ENCODE results near the gene NECTIN4.
"Not testable (repeated sequence)": the region's sequence is repeated elsewhere in the genome, so short reads cannot be mapped to it uniquely, and the experiment has no call there.

Gene NECTIN4

GRCh38 chr1:161052899-161053298, 36.5 kb downstream of the NECTIN4 start:
- no peak for DNase-seq

DNA sequence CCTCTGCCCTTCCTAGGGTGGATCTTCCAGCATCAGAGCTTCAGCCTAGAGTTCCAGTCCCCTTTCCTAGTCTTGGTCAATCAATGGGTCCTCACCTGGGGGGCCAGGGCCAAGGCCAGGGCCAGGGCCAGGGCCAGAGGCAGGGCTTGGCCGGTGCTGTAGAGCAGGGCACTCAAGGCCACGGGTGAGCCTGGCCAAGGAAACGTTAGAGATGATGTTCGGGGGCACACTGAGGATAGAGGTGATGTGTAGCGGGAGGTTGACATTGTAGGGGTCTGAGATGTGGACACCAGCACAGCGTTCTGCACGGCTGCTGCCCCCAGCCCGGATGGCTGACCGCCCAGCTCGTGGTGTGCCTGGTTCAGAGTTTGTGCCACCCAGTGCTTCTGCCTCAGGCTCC, 38.1 kb downstream of the NECTIN4 start:
- DNase-seq: no peak

- no peak for DNase-seq
Observed at GRCh38 chr1:161048949-161049722, 40.2 kb downstream of the NECTIN4 start.

DNA sequence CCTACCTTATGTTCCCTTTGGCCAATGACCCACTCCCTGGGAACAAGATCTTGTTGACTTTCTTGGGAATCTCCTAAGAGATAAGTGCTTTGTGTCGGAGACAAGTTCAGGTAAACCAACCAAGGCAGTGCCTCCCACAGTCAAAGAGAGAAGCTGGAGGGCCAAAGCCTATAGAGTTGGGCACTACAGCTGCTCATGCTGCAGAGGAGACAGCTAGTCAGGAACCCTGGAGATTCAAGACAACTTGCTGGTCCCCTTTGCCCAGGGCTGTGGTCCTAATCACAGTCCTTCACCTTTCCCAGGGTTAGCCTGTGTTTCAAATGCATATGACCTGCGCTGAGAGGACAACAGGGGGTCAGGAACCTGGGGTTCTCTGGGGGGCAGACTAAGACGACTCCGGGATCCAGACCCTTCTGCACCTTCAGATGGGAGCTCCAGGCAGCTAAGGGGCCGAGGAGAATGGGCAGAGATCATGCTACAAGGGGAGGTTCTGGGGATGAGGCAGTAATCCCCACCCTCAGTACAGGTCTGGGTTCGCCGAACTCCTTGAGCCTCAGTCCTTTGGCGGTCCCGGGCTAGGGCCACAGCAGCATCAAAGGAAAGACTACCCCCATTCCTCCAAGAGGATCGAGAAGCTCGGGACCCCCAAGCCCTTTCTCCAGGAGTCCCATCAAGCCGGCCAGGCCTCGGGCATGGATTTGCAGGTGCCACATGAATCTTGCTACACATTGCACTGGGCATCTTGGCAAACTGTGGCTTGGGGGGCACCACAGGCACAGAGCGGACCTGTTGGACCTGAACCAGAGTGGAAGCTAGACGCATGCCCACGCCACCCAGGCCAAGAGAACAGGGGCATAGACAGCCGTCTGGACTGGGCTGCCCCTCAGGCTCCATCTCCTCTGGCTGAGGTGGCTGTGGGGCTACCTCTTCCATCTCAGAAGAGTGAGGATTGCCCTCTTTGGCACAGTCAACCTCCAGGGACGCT, 41.6 kb downstream of the NECTIN4 start:
- DNase-seq: no peak

DNA sequence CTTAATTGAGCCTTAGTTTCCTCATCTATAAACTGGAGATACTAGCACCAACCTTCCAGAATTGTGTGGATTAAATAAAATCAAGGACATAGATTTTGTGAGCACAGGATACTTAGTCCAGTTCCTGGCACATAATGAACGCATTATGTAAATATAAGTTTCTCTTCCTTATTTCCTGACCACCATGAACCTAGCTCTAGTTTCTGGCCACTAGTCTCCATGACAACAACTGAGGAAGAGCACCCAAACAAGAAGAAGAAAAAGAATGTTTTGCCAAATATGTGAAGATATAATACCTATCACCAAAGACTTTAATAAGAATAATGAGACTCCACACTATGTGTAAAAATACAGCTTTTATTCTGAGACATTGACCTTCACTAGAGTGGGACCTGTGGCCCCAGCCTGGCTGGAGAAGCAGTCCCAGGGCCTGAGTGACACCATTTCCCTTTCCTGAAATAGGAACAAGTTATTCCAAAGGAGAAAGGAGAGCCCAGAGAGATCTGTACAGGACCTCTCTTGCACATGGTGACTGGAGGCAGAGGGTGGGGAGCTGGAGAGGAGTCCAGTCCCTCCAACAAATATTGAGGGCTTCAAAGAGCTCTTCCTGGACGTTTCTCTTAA, 42.6 kb downstream of the NECTIN4 start:
- peak; percentile 21 for DNase-seq

DNA sequence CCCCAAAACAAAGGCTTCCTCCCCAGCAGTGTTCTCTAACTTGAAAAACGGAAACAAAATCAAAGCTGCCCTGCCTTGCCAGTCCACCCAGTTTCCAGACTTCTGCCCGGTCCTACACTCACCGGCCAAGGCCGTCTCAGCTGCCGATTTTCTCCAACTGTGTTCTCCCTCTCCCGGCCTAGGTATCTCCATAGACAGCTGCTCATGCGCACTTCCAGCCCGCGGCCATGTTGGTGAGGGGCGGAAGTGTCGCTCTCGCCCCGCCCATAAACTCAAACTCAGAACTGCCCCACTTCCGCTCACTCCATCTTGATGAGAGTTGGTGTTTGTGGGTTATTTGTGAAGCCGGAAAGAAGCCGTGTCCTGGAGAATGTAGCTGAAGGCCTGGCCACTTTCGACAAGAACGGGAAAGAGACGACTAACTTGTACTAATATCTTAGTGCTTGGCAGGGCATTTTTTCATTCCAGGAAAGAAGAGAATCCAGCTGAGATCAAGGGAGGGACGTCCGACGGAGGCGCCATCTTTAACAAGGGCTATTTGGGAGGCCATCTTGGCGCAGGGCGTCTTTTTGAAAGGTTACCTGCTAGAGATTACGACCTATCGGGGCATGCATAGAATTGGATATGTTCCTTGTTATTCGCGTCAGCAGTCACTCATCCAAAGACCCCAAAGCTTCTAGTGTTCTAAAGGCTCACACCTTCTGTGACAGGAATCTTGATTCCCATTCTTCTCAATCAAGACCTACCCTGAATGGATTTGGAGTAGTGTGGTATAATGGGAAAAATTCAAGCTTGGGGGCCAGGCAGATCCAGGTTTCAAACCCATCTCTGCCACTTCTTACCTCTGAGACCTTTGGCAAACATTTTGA, 43.4 kb downstream of the NECTIN4 start, which contains the start of gene USF1:
Gene USF1, minus strand, starts transcription at position 242 of the 869 bp plus-strand sequence. CDS start 2,702 bp downstream, outside the sequence.
- peak; percentile 88 for DNase-seq

DNA sequence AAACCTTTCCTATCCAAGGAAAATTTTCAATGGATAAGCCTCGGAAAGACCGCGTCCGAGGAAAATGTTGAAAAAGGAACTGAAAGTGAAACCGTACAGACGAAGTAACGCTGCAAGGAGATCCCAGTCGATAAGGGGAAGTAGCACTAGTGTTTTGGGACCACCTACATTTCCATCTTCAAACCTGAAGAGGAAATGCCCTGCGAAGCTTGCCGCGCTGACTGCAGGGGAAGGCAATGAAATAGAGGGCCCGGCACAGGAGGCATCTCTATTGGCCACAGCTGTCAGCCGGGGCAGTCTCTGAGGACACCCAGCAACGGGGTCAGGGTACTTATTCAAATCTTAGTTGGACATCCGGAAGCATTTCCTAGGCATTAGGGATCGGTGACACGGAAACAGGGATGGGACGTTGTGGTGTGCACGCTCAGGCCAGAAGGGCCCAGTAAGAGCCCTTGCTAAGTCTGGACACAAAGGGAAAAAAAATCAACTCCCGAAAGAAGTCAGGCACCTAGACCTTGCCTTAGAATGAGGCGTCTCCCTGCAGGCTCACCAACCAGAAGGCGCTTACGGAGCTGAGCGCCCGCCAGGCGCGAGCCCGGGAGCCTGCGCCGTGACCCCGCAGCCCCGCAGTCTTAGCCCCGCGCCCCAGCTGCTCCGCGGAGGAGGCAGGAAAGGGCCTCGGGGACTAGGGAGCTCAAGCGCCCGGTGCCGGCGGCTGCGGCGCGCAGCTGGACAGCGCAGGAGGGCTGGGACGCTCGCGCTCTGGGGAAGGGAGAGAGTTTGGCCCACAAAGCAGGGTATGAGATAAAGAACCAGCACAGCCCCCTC, 44.2 kb downstream of the NECTIN4 start:
- peak; percentile 58 for DNase-seq

GRCh38 chr1:161044535-161044907, 44.8 kb downstream of the NECTIN4 start:
- DNase-seq: no peak

DNA sequence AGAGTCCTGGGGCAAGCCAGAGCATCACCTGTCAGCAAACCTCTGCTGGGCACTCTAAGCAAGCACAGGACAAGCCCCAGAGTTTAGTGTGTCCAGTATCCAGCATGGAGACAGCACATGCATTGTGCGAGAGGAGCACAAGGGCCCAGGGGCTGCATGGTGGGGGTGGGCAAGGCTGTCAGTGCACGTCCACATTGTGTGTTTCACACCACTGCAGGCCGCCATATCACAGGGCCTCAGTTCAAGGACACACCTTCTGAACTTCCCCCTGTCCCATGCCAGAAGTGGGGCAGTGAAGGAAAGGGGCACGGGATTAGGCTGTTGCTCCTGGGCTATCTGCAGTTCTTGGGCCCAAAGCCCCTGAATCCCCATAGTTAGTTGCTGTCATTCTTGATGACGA, 49.8 kb downstream of the NECTIN4 start:
- no peak for DNase-seq

DNA sequence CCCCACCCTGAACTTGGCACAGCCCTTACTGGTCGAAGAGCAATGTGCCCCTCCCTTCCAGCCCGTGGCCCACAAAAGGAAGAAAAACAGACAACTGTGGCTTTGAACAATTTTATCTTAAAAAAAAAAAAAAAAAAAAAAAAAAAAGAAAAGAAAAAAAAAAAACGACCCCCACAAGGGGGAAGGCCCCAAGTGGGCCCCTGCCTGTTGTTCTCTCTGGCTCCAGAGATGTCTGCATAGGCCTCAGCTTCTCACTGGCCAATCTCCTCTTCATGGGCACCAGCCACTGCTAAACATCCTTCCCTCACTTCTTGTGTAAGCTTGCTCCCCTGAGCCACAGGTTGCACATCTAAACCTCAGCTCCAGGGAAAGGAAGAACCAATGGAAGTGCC, 50.2 kb downstream of the NECTIN4 start:
- DNase-seq: no peak

GRCh38 chr1:161038523-161039153, 50.7 kb downstream of the NECTIN4 start, which contains the start of gene TSTD1:
Gene TSTD1 (minus strand): TSS chr1:161038964. CDS start chr1:161038889, 75 bp downstream.
- peak; percentile 85 for DNase-seq

DNA sequence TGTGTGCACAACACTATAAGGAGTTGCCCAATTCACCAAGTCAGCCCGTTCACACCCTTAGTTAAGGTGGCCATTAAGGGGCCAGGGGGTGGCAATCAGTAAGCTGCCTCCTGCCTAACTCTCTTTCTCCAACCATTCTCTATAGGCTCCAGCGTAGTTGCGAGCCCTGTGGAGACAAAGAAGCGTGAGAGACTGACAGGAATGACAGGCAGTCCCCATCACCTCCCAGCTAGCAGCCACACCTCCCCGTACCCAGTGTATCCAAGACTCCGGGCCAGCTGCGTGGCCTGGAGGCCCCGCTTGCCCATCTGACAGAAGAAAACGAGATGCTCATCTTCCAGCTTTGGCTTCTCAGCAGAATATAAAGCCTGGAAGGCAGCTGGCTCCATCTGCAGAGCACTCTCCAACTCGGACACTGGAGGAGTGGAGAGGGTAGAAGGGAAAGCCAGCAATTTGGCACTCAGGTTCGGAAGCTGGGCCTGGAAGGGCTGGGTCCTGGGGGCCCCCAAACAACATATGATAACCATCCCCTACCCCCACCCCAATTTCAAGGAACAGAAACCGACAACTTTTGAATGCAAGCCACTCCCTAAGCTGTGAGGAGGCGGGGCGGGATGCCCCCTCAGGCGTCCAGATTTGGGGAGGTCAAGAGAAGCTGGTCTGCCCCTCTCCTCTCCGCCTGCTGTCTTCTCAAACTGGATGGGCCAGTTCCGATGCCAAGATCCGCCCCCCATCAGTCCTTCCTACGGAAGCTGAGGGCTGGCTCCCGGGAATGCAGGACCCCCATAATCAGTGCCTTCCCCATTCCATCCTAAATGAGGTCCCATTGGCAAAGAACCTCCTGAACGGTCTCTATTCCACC, 51.5 kb downstream of the NECTIN4 start:
- DNase-seq: no peak

GRCh38 chr1:161033751-161034150, 55.6 kb downstream of the NECTIN4 start:
- DNase-seq: no peak

GRCh38 chr1:161032409-161032808, 56.9 kb downstream of the NECTIN4 start:
- no peak for DNase-seq

DNA sequence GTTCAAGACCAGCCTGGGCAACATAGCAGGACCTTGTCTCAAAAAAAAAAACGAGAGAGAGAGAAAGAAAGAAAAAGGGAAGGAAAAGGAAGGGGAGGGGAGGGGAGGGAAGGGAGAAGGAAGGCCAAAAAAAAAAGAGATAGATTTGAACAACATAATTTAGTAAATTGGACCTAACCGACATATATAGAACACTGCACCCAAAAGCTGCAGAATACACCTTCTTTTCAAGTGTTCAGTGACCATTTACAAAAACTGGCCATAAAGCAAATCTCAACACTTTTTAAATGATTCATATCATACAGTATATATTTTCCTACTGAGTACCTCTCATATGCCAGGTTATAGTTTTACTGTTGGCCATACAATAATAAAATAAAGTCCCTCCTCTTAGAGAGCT, 57.5 kb downstream of the NECTIN4 start:
- no peak for DNase-seq

- DNase-seq: not testable (repeated sequence)
Observed at GRCh38 chr1:161029466-161029865, 59.9 kb downstream of the NECTIN4 start.

DNA sequence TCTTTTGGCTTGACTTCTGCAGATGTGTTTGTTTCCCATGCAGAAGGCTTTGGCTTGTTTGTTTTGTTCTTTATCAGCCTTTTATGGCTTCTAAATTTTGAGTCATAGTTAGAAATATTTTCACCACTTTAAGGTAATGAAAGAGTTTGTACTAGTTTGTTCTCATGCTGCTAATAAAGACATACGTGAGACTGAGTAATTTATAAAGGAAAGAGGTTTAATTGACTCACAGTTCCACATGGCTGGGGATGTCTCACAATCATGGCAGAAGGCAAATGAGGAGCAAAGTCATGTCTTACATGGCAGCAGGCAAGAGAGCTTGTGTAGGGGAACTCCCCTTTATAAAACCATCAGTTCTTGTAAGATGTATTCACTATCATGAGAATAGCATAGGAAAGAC, 62.4 kb downstream of the NECTIN4 start:
- not testable (repeated sequence) for DNase-seq

DNA sequence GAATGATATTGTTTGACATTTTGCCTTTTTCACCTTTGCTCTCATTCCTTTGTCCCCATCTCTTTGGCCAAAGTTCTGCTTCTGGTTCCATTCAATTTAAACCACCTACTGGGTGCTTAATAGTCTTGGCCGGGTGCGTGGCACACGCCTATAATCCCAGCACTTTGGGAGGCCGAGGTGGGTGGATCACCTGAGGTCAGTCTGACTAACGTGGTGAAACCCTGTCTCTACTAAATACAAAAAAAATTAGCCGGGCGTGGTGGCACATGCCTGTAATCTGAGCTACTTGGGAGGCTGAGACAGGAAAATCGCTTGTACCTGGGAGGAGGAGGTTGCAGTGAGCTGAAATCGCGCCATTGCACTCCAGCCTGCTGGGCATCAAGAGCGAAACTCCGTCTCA, 66.9 kb downstream of the NECTIN4 start:
- not testable (repeated sequence) for DNase-seq

DNA sequence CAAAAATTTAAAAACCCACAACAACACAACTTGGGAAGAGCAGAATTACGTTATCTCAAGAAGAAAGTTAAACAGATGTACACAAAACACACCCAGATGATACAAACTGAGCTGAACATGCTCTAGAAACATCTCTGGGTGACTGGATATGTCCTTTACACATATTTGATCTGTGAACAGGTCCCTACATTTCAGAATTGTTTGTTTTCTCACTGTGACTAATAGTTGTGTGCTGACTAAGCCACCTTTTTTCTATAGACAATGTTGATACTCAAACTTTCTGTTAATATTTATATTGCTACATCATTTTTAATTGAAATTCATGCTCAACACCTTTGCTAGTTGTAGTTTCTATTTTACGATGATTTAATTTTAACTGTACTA, 67.4 kb downstream of the NECTIN4 start:
- no peak for DNase-seq

Data from NCI-H2029 (cell line).